ENCODE measurements around the gene HS3ST5.

DNA sequence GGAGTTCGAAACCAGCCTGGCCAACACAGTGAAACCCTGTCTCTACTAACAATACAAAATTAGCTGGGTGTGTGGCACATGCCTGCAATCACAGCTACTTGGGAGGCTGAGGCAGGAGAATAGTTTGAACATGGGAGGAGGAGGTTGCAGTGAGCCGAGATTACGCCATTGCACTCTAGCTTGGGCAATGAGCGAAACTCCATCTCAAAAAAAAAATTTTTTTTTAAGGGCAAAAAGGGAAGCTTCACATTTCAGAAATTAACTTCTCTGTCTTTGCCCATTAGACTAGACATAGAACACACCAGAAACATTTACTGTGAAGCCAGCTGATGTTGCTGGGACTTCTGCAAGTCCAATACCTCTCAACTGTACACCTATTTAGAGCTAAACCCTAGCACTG lies 281.1 kb downstream of the HS3ST5 start:
- TF ChIP-seq CTCF (IDR thresholded peaks at IDR 0.05) (no peak), EP300 (IDR thresholded peaks at IDR 0.05) (no peak), POLR2A (IDR thresholded peaks at IDR 0.05) (no peak)

Data from stomach (tissue), 4 donors.